HG02885 (cell line): ENCODE measurements around the gene KRTAP4-4.
"Not testable (repeated sequence)": the region's sequence is repeated elsewhere in the genome, so short reads cannot be mapped to it uniquely, and the experiment has no call there.

Experiments
- ATAC-seq: cut with Tn5 transposase; IDR thresholded peaks from one replicate; pipeline ENCODE4 v1.9.1; 2021; ENCODE audit warnings: mild to moderate bottlenecking; ENCODE audit not compliant: unreplicated experiment, poor library complexity

Gene KRTAP4-4

GRCh38 chr17:41117846-41118386 lies 42.6 kb downstream of the KRTAP4-4 start, which contains the start of gene KRTAP4-11:
KRTAP4-11 (minus strand) TSS chr17:41118373; CDS start chr17:41118315, 58 bp downstream.
- not testable (repeated sequence) for ATAC-seq

- no peak for ATAC-seq
These were observed 44.3 kb downstream of the KRTAP4-4 start for GRCh38 chr17:41116297-41116696.

GRCh38 chr17:41111151-41111885 lies 49.2 kb downstream of the KRTAP4-4 start:
- ATAC-seq: no peak
